ENCODE measurements around the gene CYRIA.

CYRIA gene

DNA sequence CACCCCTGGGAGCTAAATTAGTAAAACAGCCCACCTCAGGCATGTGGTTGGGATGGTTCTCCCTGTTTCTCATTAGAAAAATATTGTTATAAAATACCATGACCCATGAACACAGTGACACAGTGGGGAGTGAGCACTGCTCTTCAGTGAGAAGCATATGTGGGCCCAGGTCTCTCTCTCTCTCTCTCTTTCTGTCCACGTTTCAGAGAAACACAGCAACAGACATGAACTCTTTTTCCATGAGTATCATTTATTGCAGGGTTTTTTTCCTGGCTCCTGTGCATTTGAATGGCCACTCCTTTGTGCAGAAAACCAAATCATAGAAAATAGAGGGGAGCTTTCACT lies 41.2 kb downstream of the CYRIA start:
- peaks cover 5% of the 10 kb centered on the region for H3K27me3 Mint-ChIP-seq
- no peaks in the 10 kb centered on the region for H3K9me3 Mint-ChIP-seq
- peaks cover 66% of the 10 kb centered on the region for H3K4me1 Mint-ChIP-seq
- no peak overlapping the region for H3K4me3 Mint-ChIP-seq
- H3K27ac Mint-ChIP-seq, result no peak overlapping the region
- no peaks in the 10 kb centered on the region for H3K36me3 Mint-ChIP-seq
- CTCF ChIA-PET, result interaction anchor here (0.7 to 5.1 kb wide), 3 partner anchors 12 to 132 kb away, joined by 3 to 38 read pairs (median 4); no protein-coding TSS in a partner anchor
- no peak for DNase-seq

DNA sequence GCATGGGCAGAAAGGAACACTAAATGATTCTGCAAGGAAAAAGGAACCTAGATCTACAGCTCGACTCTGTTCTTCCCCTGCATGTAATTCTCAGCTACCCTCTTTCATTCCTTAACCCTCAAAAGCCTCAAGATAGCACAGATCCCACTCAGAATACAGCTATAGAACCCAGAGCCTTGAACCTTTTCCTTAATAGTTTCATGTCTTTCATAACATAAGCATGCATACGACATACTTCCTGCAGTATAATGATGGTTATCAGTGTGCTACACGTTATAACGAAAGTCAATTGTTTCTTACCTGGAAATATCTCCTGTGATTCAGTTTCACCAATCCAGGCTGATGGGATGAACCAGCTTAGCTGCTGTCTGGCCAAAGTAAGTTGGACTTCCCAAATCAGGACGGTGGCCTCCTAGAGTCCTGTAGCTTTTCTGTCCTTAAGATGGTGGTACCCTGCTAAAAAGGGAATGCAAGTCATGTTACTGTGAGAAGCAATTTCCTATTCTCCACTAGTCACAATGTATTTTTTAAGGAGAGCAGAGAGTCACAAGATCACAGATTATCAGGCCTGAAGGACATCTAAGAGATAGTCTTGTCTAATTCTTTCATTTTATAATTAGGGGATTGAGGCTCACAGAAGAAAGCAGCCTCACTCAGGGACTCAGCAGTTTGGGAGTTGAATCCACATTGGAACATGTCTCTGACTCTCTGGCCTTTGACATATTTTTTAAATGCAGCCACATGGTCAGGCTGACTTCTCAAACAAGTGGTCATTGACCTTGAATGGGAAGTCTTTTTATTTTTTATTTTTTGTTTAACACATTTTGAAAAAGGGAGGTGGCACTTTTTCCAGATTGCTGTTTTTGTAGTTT lies 41.8 kb downstream of the CYRIA start:
- Mint-ChIP-seq H3K9me3 (no peaks in the 10 kb centered on the region), H3K4me3 (no peak overlapping the region), H3K4me1 (peaks cover 62% of the 10 kb centered on the region), H3K27me3 (peaks cover 5% of the 10 kb centered on the region), H3K27ac (peak overlapping the region; percentile 2), H3K36me3 (no peaks in the 10 kb centered on the region)
- CTCF ChIA-PET, result interaction anchor here (0.7 to 5.1 kb wide), 6 partner anchors 10 to 133 kb away, joined by 3 to 38 read pairs (median 8); no protein-coding TSS in a partner anchor
- no peak for DNase-seq

DNA sequence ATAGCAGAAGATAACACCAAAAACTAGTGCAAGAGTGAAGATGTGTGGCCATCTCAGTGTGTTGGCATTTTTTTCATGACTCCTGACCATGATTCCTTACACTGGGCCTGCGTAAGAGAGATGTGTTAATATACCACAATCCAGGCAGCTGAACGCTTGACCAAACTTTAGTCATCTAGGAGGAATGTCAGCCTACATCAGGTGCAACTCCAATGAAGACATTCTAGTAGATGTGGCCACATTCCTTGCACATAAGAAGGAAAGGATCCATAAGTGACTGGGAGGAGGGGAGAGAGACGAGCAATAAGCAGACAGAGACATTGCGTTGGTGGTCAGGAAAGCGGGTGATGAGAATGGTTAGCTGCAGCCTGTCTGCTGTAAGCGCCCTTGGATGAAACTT lies 42.6 kb downstream of the CYRIA start:
- H3K27me3 Mint-ChIP-seq, result peaks cover 5% of the 10 kb centered on the region
- peak overlapping the region; percentile 57 for H3K27ac Mint-ChIP-seq
- H3K4me1 Mint-ChIP-seq, result peaks cover 57% of the 10 kb centered on the region
- H3K36me3 Mint-ChIP-seq, result no peaks in the 10 kb centered on the region
- no peak for DNase-seq
- no peaks in the 10 kb centered on the region for H3K9me3 Mint-ChIP-seq
- no peak overlapping the region for H3K4me3 Mint-ChIP-seq
- CTCF ChIA-PET, result interaction anchor here (1.0 to 5.1 kb wide), 5 partner anchors 9 to 134 kb away, joined by 3 to 38 read pairs (median 12); no protein-coding TSS in a partner anchor

GRCh38 chr2:16622399-16622968 lies 43.1 kb downstream of the CYRIA start:
- Mint-ChIP-seq H3K4me1 (peaks cover 55% of the 10 kb centered on the region), H3K27me3 (peaks cover 5% of the 10 kb centered on the region), H3K4me3 (no peak overlapping the region), H3K27ac (peak overlapping the region; percentile 57), H3K9me3 (no peaks in the 10 kb centered on the region), H3K36me3 (no peaks in the 10 kb centered on the region)
- DNase-seq, result no peak
- CTCF ChIA-PET, result interaction anchor here (1.0 to 5.1 kb wide), 6 partner anchors 9 to 134 kb away, joined by 3 to 38 read pairs (median 8); no protein-coding TSS in a partner anchor

- H3K27ac Mint-ChIP-seq, result no peak overlapping the region
- no peaks in the 10 kb centered on the region for H3K9me3 Mint-ChIP-seq
- H3K4me3 Mint-ChIP-seq, result no peak overlapping the region
- H3K27me3 Mint-ChIP-seq, result peaks cover 9% of the 10 kb centered on the region
- no peaks in the 10 kb centered on the region for H3K36me3 Mint-ChIP-seq
- peaks cover 45% of the 10 kb centered on the region for H3K4me1 Mint-ChIP-seq
- CTCF ChIA-PET, result interaction anchor here (1.1 to 5.1 kb wide), 4 partner anchors 10 to 135 kb away, joined by 3 to 38 read pairs (median 12); no protein-coding TSS in a partner anchor
- no peak for DNase-seq
Observed at GRCh38 chr2:16621316-16621715, 44.3 kb downstream of the CYRIA start.

DNA sequence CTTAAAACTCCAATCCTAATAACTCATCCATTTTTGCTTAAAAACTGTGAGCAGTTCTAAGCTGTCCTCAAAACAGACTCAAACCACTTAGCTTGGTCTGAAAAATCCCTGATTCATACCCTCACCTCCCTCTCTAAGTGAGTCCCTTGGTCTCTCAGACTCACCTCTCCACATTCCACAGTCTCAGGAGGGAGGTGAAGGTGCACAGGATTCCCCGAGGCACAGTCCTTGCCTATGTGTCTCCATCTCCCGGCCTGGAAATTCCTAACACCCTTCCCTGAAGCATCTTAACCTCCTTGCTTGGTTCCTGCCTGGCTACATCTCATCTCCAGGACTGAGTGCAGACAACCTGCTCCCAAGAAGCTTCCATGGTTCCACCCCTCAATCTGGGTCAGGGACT lies 45.0 kb downstream of the CYRIA start:
- H3K36me3 Mint-ChIP-seq, result no peaks in the 10 kb centered on the region
- CTCF ChIA-PET, result interaction anchor here (1.0 to 5.1 kb wide), 3 partner anchors 9 to 136 kb away, joined by 3 to 38 read pairs (median 3); no protein-coding TSS in a partner anchor
- H3K9me3 Mint-ChIP-seq, result no peaks in the 10 kb centered on the region
- H3K4me1 Mint-ChIP-seq, result peaks cover 39% of the 10 kb centered on the region
- H3K27ac Mint-ChIP-seq, result no peak overlapping the region
- H3K27me3 Mint-ChIP-seq, result peaks cover 9% of the 10 kb centered on the region
- no peak overlapping the region for H3K4me3 Mint-ChIP-seq
- no peak for DNase-seq

DNA sequence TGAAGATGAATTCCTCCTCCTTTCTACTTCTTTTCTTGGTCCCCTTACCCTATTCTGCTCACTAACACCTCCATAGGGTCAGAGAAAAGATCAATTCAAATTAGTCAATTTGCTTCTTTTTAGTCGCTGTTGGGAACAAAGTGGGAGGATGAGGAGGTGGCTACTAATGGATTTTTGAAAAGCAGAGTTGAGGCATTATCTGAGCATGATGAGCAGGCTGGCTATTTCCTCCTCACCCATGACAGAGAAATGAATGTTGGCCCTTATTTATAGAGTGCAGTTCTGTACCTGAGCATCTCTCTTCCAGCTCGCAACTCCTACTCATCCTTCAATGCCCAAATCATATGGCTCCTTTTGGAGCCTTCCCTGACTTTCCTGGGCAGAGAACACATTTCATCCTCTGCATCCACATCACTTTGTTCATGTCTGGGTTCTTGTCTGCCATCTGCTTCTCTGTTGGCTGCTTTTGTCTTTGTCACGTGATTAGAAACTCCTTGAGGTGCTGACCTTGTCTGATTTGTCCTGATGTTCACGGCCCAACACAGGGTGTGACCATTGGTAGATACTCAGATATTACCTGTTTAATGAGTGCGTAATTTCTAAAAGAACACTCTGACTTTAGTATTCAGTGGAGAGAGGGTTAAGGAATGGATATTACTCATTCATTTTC lies 45.9 kb downstream of the CYRIA start:
- H3K4me3 Mint-ChIP-seq, result no peak overlapping the region
- H3K36me3 Mint-ChIP-seq, result no peaks in the 10 kb centered on the region
- DNase-seq, result no peak
- H3K9me3 Mint-ChIP-seq, result no peaks in the 10 kb centered on the region
- H3K27me3 Mint-ChIP-seq, result peaks cover 11% of the 10 kb centered on the region
- CTCF ChIA-PET, result interaction anchor here (1.0 to 5.1 kb wide), 3 partner anchors 8 to 137 kb away, joined by 3 to 41 read pairs (median 38); no protein-coding TSS in a partner anchor
- no peak overlapping the region for H3K27ac Mint-ChIP-seq
- H3K4me1 Mint-ChIP-seq, result peaks cover 30% of the 10 kb centered on the region

DNA sequence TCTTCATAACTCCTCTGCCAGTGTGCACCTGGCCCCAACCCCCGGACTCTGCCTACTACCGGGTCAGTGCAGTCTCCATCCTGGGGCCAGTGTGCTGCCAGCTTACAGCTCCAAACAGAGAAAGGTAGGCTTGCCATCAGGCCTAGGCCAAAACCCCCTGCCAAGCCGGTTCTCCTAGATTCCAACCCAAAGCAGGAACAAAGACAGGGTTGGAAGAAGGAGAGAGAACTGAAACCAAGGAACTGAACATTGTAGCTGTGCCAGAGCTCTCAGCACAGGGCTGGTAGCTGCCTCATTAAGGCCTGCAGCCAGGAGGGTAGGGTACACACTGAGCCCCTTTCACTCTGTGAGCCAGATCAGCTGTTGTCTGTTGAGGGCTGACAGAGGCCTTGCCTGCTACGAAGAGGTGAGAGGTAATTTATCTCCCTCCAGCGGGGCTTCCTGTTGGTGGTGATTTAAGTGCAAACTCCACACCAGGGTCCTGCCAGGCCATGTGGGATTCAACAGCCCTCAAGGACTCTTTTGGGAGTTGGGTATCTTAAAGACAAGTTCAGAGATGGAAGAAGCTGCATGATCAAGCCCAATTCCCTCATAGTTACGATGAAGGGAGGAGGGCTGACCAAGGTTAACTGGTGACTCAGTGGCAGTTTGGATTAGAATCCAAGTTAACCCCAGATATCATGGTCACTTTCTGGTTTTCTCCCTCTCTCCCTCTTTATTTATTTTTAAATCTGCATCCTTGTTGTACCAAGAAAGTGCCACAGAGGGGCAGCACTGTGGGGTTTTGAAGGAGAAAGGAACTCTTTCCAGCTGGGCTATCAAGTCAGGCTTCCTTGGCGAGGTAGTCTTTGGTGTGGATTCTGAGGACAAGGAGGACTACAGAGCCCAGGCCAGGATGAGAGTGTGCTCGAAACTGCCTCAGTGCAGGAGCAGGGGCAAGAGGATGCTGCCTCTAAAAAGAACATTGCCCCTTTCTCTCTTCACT lies 48.1 kb downstream of the CYRIA start:
- H3K4me1 Mint-ChIP-seq, result peaks cover 11% of the 10 kb centered on the region
- H3K4me3 Mint-ChIP-seq, result no peak overlapping the region
- H3K36me3 Mint-ChIP-seq, result no peaks in the 10 kb centered on the region
- H3K9me3 Mint-ChIP-seq, result no peaks in the 10 kb centered on the region
- peaks cover 18% of the 10 kb centered on the region for H3K27me3 Mint-ChIP-seq
- no peak for DNase-seq
- no peak overlapping the region for H3K27ac Mint-ChIP-seq
- CTCF ChIA-PET, result interaction anchor here (0.8 to 3.2 kb wide), 6 partner anchors 9 to 141 kb away, joined by 3 to 41 read pairs (median 5); no protein-coding TSS in a partner anchor
